ENCODE measurements around the gene ARSI.

Gene ARSI

GRCh38 chr5:150258130-150258529, 44.6 kb downstream of the ARSI start:
- no peak overlapping the region for H3K27ac ChIP-seq (ENCODE audit: low read depth, low read length)
- peaks cover 0 to 4% of the 10 kb centered on the region in 2 donors for H3K27me3 ChIP-seq (ENCODE audit: control insufficient read depth in 1 of 2, insufficient read depth in 2 of 2, low read length in 2 of 2)
- no peak overlapping the region for H3K4me3 ChIP-seq (ENCODE audit: low read depth in 1 of 2, low read length in 2 of 2)
- H3K4me1 ChIP-seq (ENCODE audit: control insufficient read depth in 1 of 2, insufficient read depth in 2 of 2, low read length in 2 of 2), result no peaks in the 10 kb centered on the region
- no peak overlapping the region for H3K9ac ChIP-seq (ENCODE audit: low read depth in 1 of 2, low read length in 2 of 2)
- H3K36me3 ChIP-seq (ENCODE audit: control insufficient read depth in 1 of 2, insufficient read depth in 2 of 2, low read length in 2 of 2), result no peaks in the 10 kb centered on the region
- no peaks in the 10 kb centered on the region for H3K9me3 ChIP-seq (ENCODE audit: control insufficient read depth in 1 of 2, low read length in 2 of 2)

GRCh38 chr5:150257424-150257823, 45.3 kb downstream of the ARSI start:
- peaks cover 0 to 4% of the 10 kb centered on the region in 2 donors for H3K27me3 ChIP-seq (ENCODE audit: control insufficient read depth in 1 of 2, insufficient read depth in 2 of 2, low read length in 2 of 2)
- H3K36me3 ChIP-seq (ENCODE audit: control insufficient read depth in 1 of 2, insufficient read depth in 2 of 2, low read length in 2 of 2), result no peaks in the 10 kb centered on the region
- H3K4me1 ChIP-seq (ENCODE audit: control insufficient read depth in 1 of 2, insufficient read depth in 2 of 2, low read length in 2 of 2), result no peaks in the 10 kb centered on the region
- no peak overlapping the region for H3K4me3 ChIP-seq (ENCODE audit: low read depth in 1 of 2, low read length in 2 of 2)
- no peak overlapping the region for H3K9ac ChIP-seq (ENCODE audit: low read depth in 1 of 2, low read length in 2 of 2)
- H3K9me3 ChIP-seq (ENCODE audit: control insufficient read depth in 1 of 2, low read length in 2 of 2), result no peaks in the 10 kb centered on the region
- H3K27ac ChIP-seq (ENCODE audit: low read depth, low read length), result no peak overlapping the region

- Histone ChIP-seq H3K36me3 (ENCODE audit: control insufficient read depth in 1 of 2, insufficient read depth in 2 of 2, low read length in 2 of 2) (no peaks in the 10 kb centered on the region), H3K9me3 (ENCODE audit: control insufficient read depth in 1 of 2, low read length in 2 of 2) (no peaks in the 10 kb centered on the region), H3K27ac (ENCODE audit: low read depth, low read length) (no peak overlapping the region), H3K4me1 (ENCODE audit: control insufficient read depth in 1 of 2, insufficient read depth in 2 of 2, low read length in 2 of 2) (no peaks in the 10 kb centered on the region), H3K4me3 (ENCODE audit: low read depth in 1 of 2, low read length in 2 of 2) (no peak overlapping the region), H3K27me3 (ENCODE audit: control insufficient read depth in 1 of 2, insufficient read depth in 2 of 2, low read length in 2 of 2) (no peaks in the 10 kb centered on the region), H3K9ac (ENCODE audit: low read depth in 1 of 2, low read length in 2 of 2) (no peak overlapping the region)
Observed at GRCh38 chr5:150256410-150257064, 46.2 kb downstream of the ARSI start.

GRCh38 chr5:150255659-150256409, 46.9 kb downstream of the ARSI start:
- Histone ChIP-seq H3K27me3 (ENCODE audit: control insufficient read depth in 1 of 2, insufficient read depth in 2 of 2, low read length in 2 of 2) (no peaks in the 10 kb centered on the region), H3K36me3 (ENCODE audit: control insufficient read depth in 1 of 2, insufficient read depth in 2 of 2, low read length in 2 of 2) (no peaks in the 10 kb centered on the region), H3K9ac (ENCODE audit: low read depth in 1 of 2, low read length in 2 of 2) (no peak overlapping the region), H3K4me1 (ENCODE audit: control insufficient read depth in 1 of 2, insufficient read depth in 2 of 2, low read length in 2 of 2) (no peaks in the 10 kb centered on the region), H3K4me3 (ENCODE audit: low read depth in 1 of 2, low read length in 2 of 2) (no peak overlapping the region), H3K9me3 (ENCODE audit: control insufficient read depth in 1 of 2, low read length in 2 of 2) (no peaks in the 10 kb centered on the region), H3K27ac (ENCODE audit: low read depth, low read length) (no peak overlapping the region)

DNA sequence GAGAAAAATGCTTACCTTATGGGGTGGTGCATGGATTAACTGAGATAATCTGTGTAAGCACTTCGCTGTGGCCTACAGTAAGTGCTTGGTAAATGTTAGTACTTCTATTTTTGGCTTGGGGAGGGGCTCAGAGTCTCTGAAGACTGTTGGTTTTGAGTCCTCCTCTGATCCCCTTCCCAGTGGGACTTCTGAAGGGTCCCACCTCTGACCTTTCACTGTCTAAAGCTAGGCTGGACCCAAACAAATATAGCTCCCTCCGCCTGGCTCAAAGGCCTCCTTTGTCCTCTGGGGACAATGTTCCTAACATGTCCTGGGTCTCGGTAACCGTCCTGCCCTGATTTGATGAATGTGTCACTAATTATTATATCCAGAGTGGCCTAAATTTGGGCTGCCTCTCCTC, 47.9 kb downstream of the ARSI start:
- H3K4me3 ChIP-seq (ENCODE audit: low read depth in 1 of 2, low read length in 2 of 2), result no peak overlapping the region
- H3K9me3 ChIP-seq (ENCODE audit: control insufficient read depth in 1 of 2, low read length in 2 of 2), result no peaks in the 10 kb centered on the region
- no peaks in the 10 kb centered on the region for H3K36me3 ChIP-seq (ENCODE audit: control insufficient read depth in 1 of 2, insufficient read depth in 2 of 2, low read length in 2 of 2)
- no peaks in the 10 kb centered on the region for H3K27me3 ChIP-seq (ENCODE audit: control insufficient read depth in 1 of 2, insufficient read depth in 2 of 2, low read length in 2 of 2)
- no peaks in the 10 kb centered on the region for H3K4me1 ChIP-seq (ENCODE audit: control insufficient read depth in 1 of 2, insufficient read depth in 2 of 2, low read length in 2 of 2)
- no peak overlapping the region for H3K27ac ChIP-seq (ENCODE audit: low read depth, low read length)
- no peak overlapping the region for H3K9ac ChIP-seq (ENCODE audit: low read depth in 1 of 2, low read length in 2 of 2)

DNA sequence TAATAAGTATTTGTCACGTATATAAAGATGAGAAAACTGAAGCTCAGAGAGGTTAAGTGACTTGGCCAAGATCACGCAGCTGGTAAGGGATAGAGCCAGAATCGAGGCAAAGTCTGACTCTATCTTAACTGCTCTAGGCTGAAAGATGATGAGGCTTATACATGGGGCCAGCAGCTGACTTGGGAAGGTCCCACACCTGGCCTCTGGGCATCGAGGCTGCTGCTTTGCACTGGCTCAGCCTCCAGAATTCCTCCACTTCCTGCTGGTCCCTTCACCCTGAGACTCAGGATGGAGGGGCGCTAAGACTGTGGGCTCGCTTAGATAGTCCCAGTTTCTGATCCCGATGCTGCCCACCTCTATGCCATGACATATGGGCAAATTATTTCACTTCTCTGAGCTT, 48.3 kb downstream of the ARSI start:
- H3K36me3 ChIP-seq (ENCODE audit: control insufficient read depth in 1 of 2, insufficient read depth in 2 of 2, low read length in 2 of 2), result no peaks in the 10 kb centered on the region
- no peak overlapping the region for H3K9ac ChIP-seq (ENCODE audit: low read depth in 1 of 2, low read length in 2 of 2)
- no peaks in the 10 kb centered on the region for H3K4me1 ChIP-seq (ENCODE audit: control insufficient read depth in 1 of 2, insufficient read depth in 2 of 2, low read length in 2 of 2)
- no peaks in the 10 kb centered on the region for H3K27me3 ChIP-seq (ENCODE audit: control insufficient read depth in 1 of 2, insufficient read depth in 2 of 2, low read length in 2 of 2)
- H3K9me3 ChIP-seq (ENCODE audit: control insufficient read depth in 1 of 2, low read length in 2 of 2), result no peaks in the 10 kb centered on the region
- H3K27ac ChIP-seq (ENCODE audit: low read depth, low read length), result no peak overlapping the region
- no peak overlapping the region for H3K4me3 ChIP-seq (ENCODE audit: low read depth in 1 of 2, low read length in 2 of 2)

GRCh38 chr5:150253416-150254208, 49.1 kb downstream of the ARSI start:
- H3K9ac ChIP-seq (ENCODE audit: low read depth in 1 of 2, low read length in 2 of 2), result no peak overlapping the region
- no peaks in the 10 kb centered on the region for H3K4me1 ChIP-seq (ENCODE audit: control insufficient read depth in 1 of 2, insufficient read depth in 2 of 2, low read length in 2 of 2)
- no peak overlapping the region for H3K4me3 ChIP-seq (ENCODE audit: low read depth in 1 of 2, low read length in 2 of 2)
- no peaks in the 10 kb centered on the region for H3K9me3 ChIP-seq (ENCODE audit: control insufficient read depth in 1 of 2, low read length in 2 of 2)
- no peak overlapping the region for H3K27ac ChIP-seq (ENCODE audit: low read depth, low read length)
- H3K27me3 ChIP-seq (ENCODE audit: control insufficient read depth in 1 of 2, insufficient read depth in 2 of 2, low read length in 2 of 2), result no peaks in the 10 kb centered on the region
- H3K36me3 ChIP-seq (ENCODE audit: control insufficient read depth in 1 of 2, insufficient read depth in 2 of 2, low read length in 2 of 2), result no peaks in the 10 kb centered on the region

DNA sequence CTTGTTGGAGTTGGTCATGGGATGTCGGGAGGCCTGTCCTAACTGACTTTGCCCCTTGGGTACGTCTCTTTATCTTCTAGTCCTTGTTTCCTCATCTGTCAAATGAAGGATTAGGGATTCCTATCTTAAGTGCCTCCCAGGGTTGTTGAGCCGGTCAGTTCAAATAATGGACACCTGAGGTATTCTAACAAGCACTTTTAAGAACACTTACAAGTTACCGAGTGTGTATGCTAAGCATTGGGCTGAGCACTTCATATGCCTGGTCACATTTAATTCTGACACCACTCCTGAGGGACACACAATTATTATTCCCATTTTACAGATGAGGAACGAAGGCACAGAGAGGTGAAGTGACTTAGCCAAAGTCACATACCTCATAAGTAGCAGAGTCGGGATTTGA, 50.2 kb downstream of the ARSI start:
- Histone ChIP-seq H3K4me1 (ENCODE audit: control insufficient read depth in 1 of 2, insufficient read depth in 2 of 2, low read length in 2 of 2) (no peaks in the 10 kb centered on the region), H3K9ac (ENCODE audit: low read depth in 1 of 2, low read length in 2 of 2) (no peak overlapping the region), H3K36me3 (ENCODE audit: control insufficient read depth in 1 of 2, insufficient read depth in 2 of 2, low read length in 2 of 2) (no peaks in the 10 kb centered on the region), H3K9me3 (ENCODE audit: control insufficient read depth in 1 of 2, low read length in 2 of 2) (no peaks in the 10 kb centered on the region), H3K27me3 (ENCODE audit: control insufficient read depth in 1 of 2, insufficient read depth in 2 of 2, low read length in 2 of 2) (no peaks in the 10 kb centered on the region), H3K4me3 (ENCODE audit: low read depth in 1 of 2, low read length in 2 of 2) (no peak overlapping the region), H3K27ac (ENCODE audit: low read depth, low read length) (no peak overlapping the region)

DNA sequence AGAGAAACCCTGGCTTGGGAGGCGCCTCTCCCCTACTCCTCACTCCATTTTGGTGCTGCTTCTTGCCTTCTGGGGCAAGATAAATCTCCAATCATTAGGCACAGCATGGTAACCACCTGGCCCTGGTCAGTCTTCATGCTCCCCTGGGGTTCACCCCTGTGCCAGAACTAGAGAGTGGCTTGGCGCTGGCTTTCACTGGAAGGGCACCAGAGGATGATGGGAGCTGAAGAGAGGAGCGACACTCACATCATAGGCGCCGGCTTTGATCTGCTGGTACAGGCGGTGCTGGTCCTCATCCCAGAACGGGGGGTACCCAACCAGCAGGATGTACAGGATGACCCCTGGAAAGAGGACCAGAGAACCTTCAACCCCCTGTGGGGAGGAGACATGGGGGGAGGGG, 51.2 kb downstream of the ARSI start:
- Histone ChIP-seq H3K36me3 (ENCODE audit: control insufficient read depth in 1 of 2, insufficient read depth in 2 of 2, low read length in 2 of 2) (no peaks in the 10 kb centered on the region), H3K27me3 (ENCODE audit: control insufficient read depth in 1 of 2, insufficient read depth in 2 of 2, low read length in 2 of 2) (no peaks in the 10 kb centered on the region), H3K4me3 (ENCODE audit: low read depth in 1 of 2, low read length in 2 of 2) (no peak overlapping the region), H3K4me1 (ENCODE audit: control insufficient read depth in 1 of 2, insufficient read depth in 2 of 2, low read length in 2 of 2) (no peaks in the 10 kb centered on the region), H3K9ac (ENCODE audit: low read depth in 1 of 2, low read length in 2 of 2) (no peak overlapping the region), H3K27ac (ENCODE audit: low read depth, low read length) (no peak overlapping the region), H3K9me3 (ENCODE audit: control insufficient read depth in 1 of 2, low read length in 2 of 2) (no peaks in the 10 kb centered on the region)

- Histone ChIP-seq H3K9me3 (ENCODE audit: control insufficient read depth in 1 of 2, low read length in 2 of 2) (no peaks in the 10 kb centered on the region), H3K4me3 (ENCODE audit: low read depth in 1 of 2, low read length in 2 of 2) (no peak overlapping the region), H3K4me1 (ENCODE audit: control insufficient read depth in 1 of 2, insufficient read depth in 2 of 2, low read length in 2 of 2) (no peaks in the 10 kb centered on the region), H3K9ac (ENCODE audit: low read depth in 1 of 2, low read length in 2 of 2) (no peak overlapping the region), H3K27me3 (ENCODE audit: control insufficient read depth in 1 of 2, insufficient read depth in 2 of 2, low read length in 2 of 2) (no peaks in the 10 kb centered on the region), H3K27ac (ENCODE audit: low read depth, low read length) (no peak overlapping the region), H3K36me3 (ENCODE audit: control insufficient read depth in 1 of 2, insufficient read depth in 2 of 2, low read length in 2 of 2) (no peaks in the 10 kb centered on the region)
Observed at GRCh38 chr5:150249744-150250143, 53.0 kb downstream of the ARSI start.

Data from duodenal mucosa (tissue), 2 donors.